ENCODE results near the gene SRL.

GRCh38 chr16:4212211-4212933, 29.5 kb downstream of the SRL start:
- TF ChIP-seq CTCF (IDR thresholded peaks at IDR 0.05) (no peak), POLR2AphosphoS5 (IDR thresholded peaks at IDR 0.05) (no peak), POLR2A (IDR thresholded peaks at IDR 0.05) (no peak)

Measured in prostate gland (tissue), 2 donors.